Measurements from ENCODE around the gene PLAAT4.
"Not testable (repeated sequence)": the region's sequence is repeated elsewhere in the genome, so short reads cannot be mapped to it uniquely, and the experiment has no call there.

The PLAAT4 gene

GRCh38 chr11:63547061-63547460 is 10.5 kb downstream of the PLAAT4 start:
- no peak overlapping the region for H3K4me3 ChIP-seq (ENCODE audit: low read depth, low read length)
- no peak for TF ChIP-seq CTCF (IDR thresholded peaks at IDR 0.05; ENCODE audit: low read depth, low read length)

GRCh38 chr11:63548178-63548577 is 11.6 kb downstream of the PLAAT4 start:
- no peak overlapping the region for H3K4me3 ChIP-seq (ENCODE audit: low read depth, low read length)
- TF ChIP-seq CTCF (IDR thresholded peaks at IDR 0.05; ENCODE audit: low read depth, low read length): no peak

GRCh38 chr11:63549411-63549810 is 12.8 kb downstream of the PLAAT4 start:
- H3K4me3 ChIP-seq (ENCODE audit: low read depth, low read length): no peak overlapping the region
- no peak for TF ChIP-seq CTCF (IDR thresholded peaks at IDR 0.05; ENCODE audit: low read depth, low read length)

- H3K4me3 ChIP-seq (ENCODE audit: low read depth, low read length): not testable (repeated sequence)
Observed at GRCh38 chr11:63550156-63550700, 13.6 kb downstream of the PLAAT4 start.

- H3K4me3 ChIP-seq (ENCODE audit: low read depth, low read length): no peak overlapping the region
- no peak for TF ChIP-seq CTCF (IDR thresholded peaks at IDR 0.05; ENCODE audit: low read depth, low read length)
Observed at GRCh38 chr11:63551091-63551888, 14.7 kb downstream of the PLAAT4 start.

- no peak overlapping the region for H3K4me3 ChIP-seq (ENCODE audit: low read depth, low read length)
- no peak for TF ChIP-seq CTCF (IDR thresholded peaks at IDR 0.05; ENCODE audit: low read depth, low read length)
Observed at GRCh38 chr11:63551889-63552266, 15.3 kb downstream of the PLAAT4 start.

GRCh38 chr11:63552921-63553320 is 16.3 kb downstream of the PLAAT4 start:
- no peak overlapping the region for H3K4me3 ChIP-seq (ENCODE audit: low read depth, low read length)
- TF ChIP-seq CTCF (IDR thresholded peaks at IDR 0.05; ENCODE audit: low read depth, low read length): no peak

Measured in WI38 (cell line).